Activated CD8-positive, alpha-beta T cell treated with anti-CD3 and anti-CD28 coated beads for 36 hours (primary cell): ENCODE data around the gene LRRC8B. TPM values are rescaled to one million over a fixed set of nuclear protein-coding genes. Genes with fewer than 3 reads are reported as not detected.

Experiments
- ATAC-seq: fragments of 200-7000 bp; cut with Tn5 transposase; one replicate; pipeline ENCODE4 v1.10.0; 2021; ENCODE audit warnings: mild to moderate bottlenecking, moderate library complexity
- CTCF ChIA-PET: fragments of 350-600 bp; sonication (Branson Sonifier 250); formaldehyde crosslinking; loops from one replicate; lab custom pipeline; 2021; ENCODE audit warnings: antibody characterized with exemption; lab: Charles Lee
- POLR2A ChIA-PET: fragments of 350-600 bp; sonication (Branson Sonifier 250); formaldehyde crosslinking; loops from one replicate; lab custom pipeline; 2021; ENCODE audit warnings: antibody characterized with exemption; lab: Charles Lee
- DNase-seq: peaks from one replicate; pipeline ENCODE4 v3.0.0-alpha.2; 2020
- H3K27ac Mint-ChIP-seq: one replicate; pipeline ENCODE4 v1.8.0; 2021; ENCODE audit warnings: mild to moderate bottlenecking, mixed read lengths
- H3K27me3 Mint-ChIP-seq: one replicate; pipeline ENCODE4 v1.8.0; 2021; ENCODE audit warnings: mixed read lengths
- H3K36me3 Mint-ChIP-seq: one replicate; pipeline ENCODE4 v1.8.0; 2021; ENCODE audit warnings: low read depth, mixed read lengths
- H3K4me1 Mint-ChIP-seq: one replicate; pipeline ENCODE4 v1.8.0; 2021; ENCODE audit warnings: low read depth, mixed read lengths
- H3K4me3 Mint-ChIP-seq: one replicate; pipeline ENCODE4 v1.8.0; 2021; ENCODE audit warnings: mild to moderate bottlenecking, moderate library complexity, mixed read lengths
- H3K9me3 Mint-ChIP-seq: one replicate; pipeline ENCODE4 v1.8.0; 2021; ENCODE audit warnings: mixed read lengths
- intact Hi-C: fragments of 100-400 bp; cut with micrococcal nuclease; formaldehyde crosslinking; loops from one replicate; pipeline ENCODE4 v1.10.0; 2022
- total RNA-seq, 2 experiments: library from RNA; stranded (reverse); gene quantifications; one replicate each; pipeline ENCODE4 v1.2.3, GENCODE V29; 2021
- TF ChIP-seq, protein P1 (sequence below): fragments of 200-600 bp; IDR thresholded peaks from one replicate; pipeline ENCODE4 v1.8.0; 2022; ENCODE audit warnings: antibody characterized with exemption, mild to moderate bottlenecking

LRRC8B gene
- total RNA-seq, 2 experiments from 2014 or later: 24.9 to 31.7 TPM

DNA sequence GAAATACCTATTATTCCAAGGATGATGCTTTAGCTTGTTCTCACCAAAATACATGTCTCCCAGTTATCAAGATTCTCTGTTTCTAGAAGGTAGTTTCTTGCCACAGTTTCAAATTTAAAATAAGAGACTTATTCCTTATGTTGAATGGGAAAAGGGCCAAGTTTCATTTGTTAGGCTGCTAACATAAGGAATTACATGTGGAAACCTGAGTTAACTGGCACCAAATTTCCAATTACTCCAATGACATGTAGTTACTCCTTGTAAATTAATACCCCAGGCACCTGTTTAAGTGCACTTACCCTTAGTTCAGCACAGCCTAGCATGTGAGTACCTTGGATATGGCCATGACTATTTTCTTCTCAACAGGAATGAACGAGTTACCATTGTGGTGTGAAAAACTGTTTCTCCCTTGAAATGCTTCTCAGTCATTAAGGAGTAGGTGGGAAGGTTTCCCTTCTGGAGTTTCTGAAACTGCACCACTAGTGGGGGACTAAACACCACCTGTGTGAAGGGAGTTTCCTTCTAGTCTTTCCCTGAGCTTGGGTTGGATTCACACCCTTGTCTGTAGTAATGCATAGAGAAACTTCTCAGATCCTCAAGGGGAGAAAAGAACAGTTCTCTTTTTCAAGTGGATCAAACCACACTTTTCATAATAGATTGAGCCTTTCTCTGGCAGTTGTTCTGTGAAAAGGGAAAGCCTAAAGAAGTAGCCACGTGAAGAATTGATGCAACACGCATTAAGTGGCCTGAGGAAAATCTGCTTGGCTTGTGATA is 76.0 kb downstream of the LRRC8B start:
- CTCF ChIA-PET: interaction anchor here (0.7 to 7.8 kb wide), 11 partner anchors 11 to 162 kb away, joined by 3 to 76 read pairs (median 5); partner anchors contain the start of gene LRRC8C
- Mint-ChIP-seq H3K9me3 (no peaks in the 10 kb centered on the region), H3K27ac (peak overlapping the region; percentile 99), H3K4me3 (no peak overlapping the region), H3K36me3 (peaks cover 28% of the 10 kb centered on the region), H3K27me3 (no peaks in the 10 kb centered on the region), H3K4me1 (peaks cover 89% of the 10 kb centered on the region)
- intact Hi-C loops: loop anchor here (5.0 kb wide), 2 partner anchors 78 to 118 kb away; partner anchors contain the start of gene LRRC8B
- POLR2A ChIA-PET: interaction anchor here (0.6 to 5.9 kb wide), 4 partner anchors 33 to 395 kb away, joined by 3 to 73 read pairs (median 4); partner anchors contain the start of genes LRRC8B and LRRC8C
- TF ChIP-seq, protein P1, sequence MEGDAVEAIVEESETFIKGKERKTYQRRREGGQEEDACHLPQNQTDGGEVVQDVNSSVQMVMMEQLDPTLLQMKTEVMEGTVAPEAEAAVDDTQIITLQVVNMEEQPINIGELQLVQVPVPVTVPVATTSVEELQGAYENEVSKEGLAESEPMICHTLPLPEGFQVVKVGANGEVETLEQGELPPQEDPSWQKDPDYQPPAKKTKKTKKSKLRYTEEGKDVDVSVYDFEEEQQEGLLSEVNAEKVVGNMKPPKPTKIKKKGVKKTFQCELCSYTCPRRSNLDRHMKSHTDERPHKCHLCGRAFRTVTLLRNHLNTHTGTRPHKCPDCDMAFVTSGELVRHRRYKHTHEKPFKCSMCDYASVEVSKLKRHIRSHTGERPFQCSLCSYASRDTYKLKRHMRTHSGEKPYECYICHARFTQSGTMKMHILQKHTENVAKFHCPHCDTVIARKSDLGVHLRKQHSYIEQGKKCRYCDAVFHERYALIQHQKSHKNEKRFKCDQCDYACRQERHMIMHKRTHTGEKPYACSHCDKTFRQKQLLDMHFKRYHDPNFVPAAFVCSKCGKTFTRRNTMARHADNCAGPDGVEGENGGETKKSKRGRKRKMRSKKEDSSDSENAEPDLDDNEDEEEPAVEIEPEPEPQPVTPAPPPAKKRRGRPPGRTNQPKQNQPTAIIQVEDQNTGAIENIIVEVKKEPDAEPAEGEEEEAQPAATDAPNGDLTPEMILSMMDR: no peak
- no peak for ATAC-seq
- no peak for DNase-seq

DNA sequence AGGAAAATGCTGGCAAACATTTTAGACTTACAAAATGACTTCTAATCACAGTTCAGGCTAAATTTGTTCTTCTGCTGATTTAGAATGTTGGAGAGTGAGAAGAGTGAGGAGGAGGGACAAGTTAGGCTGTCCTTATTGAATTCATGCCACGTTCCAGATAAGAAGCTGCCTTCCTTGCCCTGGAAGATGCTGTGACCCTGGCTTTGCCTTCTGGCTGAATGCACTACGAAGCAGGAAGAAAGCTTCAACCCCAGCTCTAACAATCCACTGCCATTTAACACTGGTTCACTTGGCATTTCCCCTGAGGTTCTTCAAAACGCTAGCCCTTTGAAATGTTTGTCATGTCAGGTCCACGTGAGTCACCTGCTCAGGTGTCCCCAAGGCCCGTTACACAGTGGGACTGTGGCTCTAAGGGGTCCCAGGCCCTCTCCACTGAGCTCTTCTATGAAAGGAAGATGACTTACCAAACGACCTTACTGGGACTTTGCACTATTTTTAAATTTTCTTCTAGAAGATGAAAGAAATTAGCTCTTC is 78.3 kb downstream of the LRRC8B start:
- peak overlapping the region; percentile 40 for H3K4me3 Mint-ChIP-seq
- H3K27ac Mint-ChIP-seq: peak overlapping the region; percentile 99
- TF ChIP-seq, protein P1: no peak
- ChIA-PET CTCF (interaction anchor here (0.8 to 7.8 kb wide), 15 partner anchors 9 to 179 kb away, joined by 3 to 76 read pairs (median 5); partner anchors contain the start of gene LRRC8C), POLR2A (interaction anchor here (0.5 to 5.9 kb wide), 29 partner anchors 8 to 241 kb away, joined by 3 to 73 read pairs (median 4); partner anchors contain the start of genes LRRC8B and LRRC8C)
- H3K36me3 Mint-ChIP-seq: peaks cover 22% of the 10 kb centered on the region
- peaks cover 96% of the 10 kb centered on the region for H3K4me1 Mint-ChIP-seq
- H3K27me3 Mint-ChIP-seq: no peaks in the 10 kb centered on the region
- intact Hi-C loops: loop anchor here (5.0 kb wide), 2 partner anchors 81 to 121 kb away; partner anchors contain the start of gene LRRC8B
- DNase-seq (peak; percentile 60), ATAC-seq (peak; percentile 22)
- H3K9me3 Mint-ChIP-seq: no peaks in the 10 kb centered on the region

DNA sequence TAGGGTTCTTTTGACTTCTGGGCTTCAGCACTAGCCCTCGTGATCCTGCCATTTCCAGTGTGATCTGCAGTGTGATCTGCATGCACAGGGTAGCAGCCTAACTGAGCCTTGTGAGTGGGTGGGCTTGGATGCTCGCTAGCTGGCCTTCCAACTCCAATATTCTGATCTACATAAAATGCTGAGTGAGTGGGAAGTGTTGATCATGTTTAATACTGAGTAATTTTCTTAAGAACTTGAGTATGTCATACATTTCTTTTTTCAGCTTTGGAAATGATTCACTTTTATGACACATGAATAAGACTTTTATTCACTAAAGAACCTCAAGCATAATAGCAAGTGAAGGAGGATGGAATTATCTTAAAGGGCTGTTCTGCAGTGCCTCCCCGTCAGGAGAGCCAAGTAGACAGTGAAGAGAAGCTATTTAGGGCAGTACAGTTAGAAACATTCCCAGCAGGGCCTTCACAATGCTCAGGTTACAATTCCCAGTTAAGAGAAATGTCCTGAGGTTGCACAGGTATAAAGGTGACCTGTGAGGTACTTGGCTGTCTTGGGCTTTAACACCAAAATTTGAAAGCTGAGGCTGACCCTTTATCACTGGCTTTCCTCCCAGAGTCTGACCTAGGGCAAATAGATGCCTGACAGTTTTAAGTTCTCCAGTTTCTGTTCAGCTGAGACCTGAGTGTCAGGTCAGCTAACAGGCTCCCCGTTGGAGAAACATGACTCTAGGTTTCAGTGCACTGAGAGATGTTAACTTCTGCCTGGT is 79.2 kb downstream of the LRRC8B start:
- peak overlapping the region; percentile 37 for H3K4me3 Mint-ChIP-seq
- peaks cover 96% of the 10 kb centered on the region for H3K4me1 Mint-ChIP-seq
- H3K9me3 Mint-ChIP-seq: no peaks in the 10 kb centered on the region
- TF ChIP-seq, protein P1: no peak
- peaks cover 21% of the 10 kb centered on the region for H3K36me3 Mint-ChIP-seq
- intact Hi-C loops: loop anchor here (5.0 kb wide), 2 partner anchors 82 to 122 kb away; partner anchors contain the start of gene LRRC8B
- POLR2A ChIA-PET: interaction anchor here (0.9 to 5.9 kb wide), 35 partner anchors 7 to 388 kb away, joined by 3 to 73 read pairs (median 4); partner anchors contain the start of genes LRRC8B and LRRC8C
- peak; percentile 68 for DNase-seq
- peak overlapping the region; percentile 99 for H3K27ac Mint-ChIP-seq
- ATAC-seq: peak; percentile 45
- H3K27me3 Mint-ChIP-seq: no peaks in the 10 kb centered on the region
- CTCF ChIA-PET: interaction anchor here (0.8 to 7.8 kb wide), 20 partner anchors 8 to 178 kb away, joined by 3 to 76 read pairs (median 4); partner anchors contain the start of gene LRRC8C

DNA sequence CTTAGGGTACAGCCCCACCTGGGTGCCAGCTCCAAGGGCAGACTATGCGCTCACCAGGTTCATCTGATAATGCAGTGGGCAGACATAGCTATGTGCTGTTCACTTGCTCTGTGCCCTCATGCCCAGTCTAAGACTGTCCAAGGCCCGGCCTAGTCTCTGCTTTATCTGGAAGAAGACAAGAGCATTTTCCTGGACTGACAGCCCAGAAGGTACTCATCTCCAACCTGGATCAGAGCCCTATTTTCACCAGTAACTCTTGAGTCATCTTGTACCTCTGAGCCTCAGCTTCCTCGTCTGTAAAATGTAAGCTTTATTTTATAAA is 79.7 kb downstream of the LRRC8B start:
- Mint-ChIP-seq H3K27me3 (no peaks in the 10 kb centered on the region), H3K9me3 (no peaks in the 10 kb centered on the region), H3K27ac (peak overlapping the region; percentile 99), H3K4me1 (peaks cover 96% of the 10 kb centered on the region), H3K36me3 (peaks cover 24% of the 10 kb centered on the region), H3K4me3 (peak overlapping the region; percentile 34)
- peak; percentile 51 for DNase-seq
- ChIA-PET POLR2A (interaction anchor here (0.9 to 5.9 kb wide), 22 partner anchors 9 to 387 kb away, joined by 3 to 73 read pairs (median 4); partner anchors contain the start of genes LRRC8B and LRRC8C), CTCF (interaction anchor here (0.8 to 7.8 kb wide), 15 partner anchors 11 to 159 kb away, joined by 3 to 76 read pairs (median 5); partner anchors contain the start of gene LRRC8C)
- intact Hi-C loops: loop anchor here (5.0 kb wide), 2 partner anchors 82 to 122 kb away; partner anchors contain the start of gene LRRC8B
- ATAC-seq: peak; percentile 10
- TF ChIP-seq, protein P1: no peak
